GM21717 (cell line): ENCODE results near the gene ZDHHC19.
"Not testable (repeated sequence)": the region's sequence is repeated elsewhere in the genome, so short reads cannot be mapped to it uniquely, and the experiment has no call there.

Experiments
- ATAC-seq: cut with Tn5 transposase; IDR thresholded peaks from one replicate; pipeline ENCODE4 v1.9.1; 2021; ENCODE audit warnings: mild to moderate bottlenecking, moderate library complexity; ENCODE audit not compliant: unreplicated experiment

The ZDHHC19 gene

DNA sequence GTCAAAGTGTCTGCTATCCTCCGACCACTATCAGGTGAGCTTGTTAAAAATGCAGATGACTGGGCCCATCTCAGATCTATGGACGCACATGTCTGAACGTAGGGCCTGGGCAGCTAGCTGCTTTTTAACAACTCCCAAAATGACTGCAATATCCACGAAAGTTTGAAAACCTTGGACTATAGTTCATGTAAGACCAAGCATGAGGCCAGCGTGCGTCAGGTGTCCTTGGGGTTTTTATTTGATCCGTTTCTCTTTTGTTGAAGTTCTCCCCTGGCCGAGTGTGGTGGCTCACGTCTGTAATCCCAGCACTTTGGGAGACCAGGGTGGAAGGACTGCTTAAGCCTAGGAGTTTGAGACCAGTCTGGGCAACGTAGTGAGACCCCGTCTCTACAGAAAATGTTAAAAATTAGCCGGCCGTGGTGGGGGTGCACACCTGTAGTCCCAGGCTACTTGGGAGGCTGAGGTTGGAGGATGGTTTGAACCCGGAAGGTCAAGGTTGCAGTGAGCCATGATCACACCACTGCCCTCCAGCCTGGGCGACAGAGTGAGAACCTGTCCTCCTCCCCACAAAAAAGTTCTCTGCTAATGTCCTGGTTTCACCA is 14.7 kb upstream of the ZDHHC19 start:
- no peak for ATAC-seq

DNA sequence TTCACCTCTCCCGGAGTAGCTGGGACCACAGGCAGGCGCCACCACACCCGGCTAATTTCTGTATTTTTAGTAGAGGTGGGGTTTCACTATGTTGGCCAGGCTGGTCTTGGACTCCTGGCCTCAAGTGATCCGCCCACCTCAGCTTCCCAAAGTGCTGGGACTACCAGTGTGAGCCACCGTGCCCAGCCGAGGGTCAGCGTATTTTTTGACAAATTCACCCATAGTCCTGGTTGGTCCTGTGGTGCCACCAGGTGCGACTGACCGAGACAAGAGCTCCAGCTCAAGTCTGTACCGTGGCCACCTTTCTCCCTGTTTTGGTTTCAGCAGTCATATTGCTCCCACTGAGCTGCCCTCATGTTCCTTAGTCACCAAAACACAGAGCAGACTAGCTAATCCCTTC is 13.9 kb upstream of the ZDHHC19 start:
- no peak for ATAC-seq

DNA sequence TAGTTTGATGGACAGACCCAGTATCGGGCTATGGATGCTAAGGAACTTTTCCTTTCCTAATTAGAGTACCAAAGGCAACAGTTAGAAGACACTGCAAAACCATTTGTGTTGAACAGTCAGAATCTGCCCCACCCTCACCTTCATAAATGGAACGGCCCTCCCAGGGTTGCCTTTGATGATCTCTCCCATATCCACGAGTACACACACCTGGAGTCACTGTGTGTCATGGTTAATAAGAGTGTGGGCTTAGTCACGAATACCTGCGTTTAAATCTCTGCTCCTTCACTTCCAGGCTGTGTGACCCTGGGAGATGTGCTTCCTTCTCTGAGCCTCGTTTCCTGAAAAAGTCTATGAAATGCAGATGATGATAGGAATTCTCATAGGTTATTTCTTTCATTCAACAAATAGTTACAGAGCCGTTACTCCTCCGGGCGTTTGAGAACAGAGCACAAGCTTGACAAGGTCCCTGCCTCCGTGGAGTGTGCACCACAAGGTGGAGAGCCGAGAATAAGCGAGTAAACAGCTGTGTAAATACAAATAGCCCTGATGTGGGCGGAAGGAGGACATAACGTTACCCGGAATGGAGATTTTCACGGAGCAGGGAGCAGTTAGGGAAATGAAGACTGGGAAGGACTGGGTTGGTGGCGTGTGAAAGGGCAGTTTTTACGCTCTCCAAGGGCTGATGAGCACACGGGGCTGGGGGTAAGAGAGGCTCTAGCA is 11.8 kb upstream of the ZDHHC19 start:
- ATAC-seq, result no peak

DNA sequence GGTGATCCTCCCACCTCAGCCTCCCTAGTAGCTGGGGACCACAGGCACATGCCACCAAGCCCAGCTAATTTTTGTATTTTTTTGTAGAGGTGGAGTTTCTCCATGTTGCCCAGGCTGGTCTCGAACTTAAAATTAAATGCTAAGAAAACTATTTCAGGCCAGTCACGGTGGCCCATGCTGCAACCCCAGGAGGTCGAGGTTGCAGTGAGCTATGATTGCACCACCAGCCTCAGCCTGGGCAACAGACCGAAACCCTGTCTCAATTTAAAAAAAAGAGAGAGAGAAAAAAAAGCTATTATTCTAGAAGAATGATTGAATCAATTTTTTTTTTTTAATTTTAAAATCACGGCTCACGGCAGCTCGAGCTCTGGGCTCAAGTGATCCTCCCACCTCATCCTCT is 9.8 kb upstream of the ZDHHC19 start:
- no peak for ATAC-seq

DNA sequence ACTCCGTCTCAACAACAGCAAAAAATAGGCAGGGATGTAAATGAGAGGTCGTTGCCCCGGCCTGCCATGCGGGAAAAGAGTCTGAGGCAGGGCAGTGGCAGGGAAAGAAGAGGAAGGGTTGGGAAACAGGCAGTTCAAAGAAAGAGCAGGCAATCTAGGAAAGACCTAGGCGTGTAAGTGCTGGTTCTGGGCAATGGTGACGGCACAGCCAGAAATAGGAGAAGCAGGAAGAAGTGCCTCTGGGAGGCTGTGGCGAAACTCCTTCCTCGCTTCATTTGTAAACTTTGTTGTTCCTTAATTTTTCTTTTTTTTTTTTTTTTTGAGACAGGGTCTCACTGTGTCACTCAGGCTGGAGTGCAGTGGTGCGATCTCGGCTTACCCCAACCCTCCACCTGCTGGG is 9.4 kb upstream of the ZDHHC19 start:
- no peak for ATAC-seq

DNA sequence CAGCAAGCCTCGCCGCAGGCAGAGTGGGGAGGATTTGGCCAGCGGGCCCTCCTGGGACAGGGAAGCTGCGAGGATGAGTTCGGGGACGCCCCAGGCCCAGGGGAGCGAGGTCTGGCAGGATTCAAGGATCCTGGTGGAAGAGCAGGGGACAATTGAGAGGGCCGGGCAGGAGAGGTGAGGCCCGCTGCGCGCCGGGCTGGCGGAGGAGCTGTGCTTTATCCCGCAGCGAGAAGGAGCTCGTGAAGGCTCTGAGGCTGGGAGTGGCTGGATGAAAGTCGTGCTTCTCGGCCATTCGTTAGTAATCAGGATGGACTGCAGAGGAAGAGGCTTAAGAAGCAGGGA is 8.7 kb upstream of the ZDHHC19 start:
- ATAC-seq, result no peak

DNA sequence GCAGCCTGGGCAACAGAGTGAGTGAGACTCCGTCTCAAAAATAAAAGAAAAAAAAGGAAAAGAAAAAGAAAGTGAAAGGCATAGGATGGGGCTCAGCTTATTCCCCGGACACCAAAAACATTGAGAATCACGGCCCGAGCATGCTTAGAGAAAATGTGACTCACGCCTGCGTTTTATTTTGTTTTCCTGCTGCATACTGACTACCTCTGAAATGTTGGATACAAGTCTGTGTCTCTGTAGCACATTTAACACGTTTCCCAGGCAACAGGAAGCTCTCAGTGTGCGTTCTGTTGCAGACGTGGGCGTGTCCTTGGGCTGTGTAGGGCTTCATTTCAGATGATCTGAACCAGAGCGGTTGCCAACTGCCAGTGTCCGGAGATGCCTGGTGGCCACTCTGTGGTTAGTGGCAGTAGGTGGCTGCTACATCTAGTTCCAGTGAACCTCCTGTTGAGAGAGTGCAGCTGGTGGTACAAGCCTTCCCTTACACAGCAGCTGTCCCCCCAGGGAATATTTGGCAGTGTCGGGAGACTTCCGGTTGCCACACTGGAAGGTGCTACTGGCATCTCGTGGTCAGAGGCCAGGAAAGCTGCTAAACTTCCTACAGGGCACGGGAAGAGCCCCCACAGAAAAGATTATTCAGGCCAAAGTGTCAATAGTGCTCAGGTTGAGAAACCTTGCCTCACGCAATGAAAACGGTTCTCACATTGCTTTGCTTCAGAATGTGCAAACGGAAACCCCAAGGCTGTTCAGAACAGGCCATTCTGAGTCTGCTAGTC is 8.2 kb upstream of the ZDHHC19 start:
- ATAC-seq, result no peak

DNA sequence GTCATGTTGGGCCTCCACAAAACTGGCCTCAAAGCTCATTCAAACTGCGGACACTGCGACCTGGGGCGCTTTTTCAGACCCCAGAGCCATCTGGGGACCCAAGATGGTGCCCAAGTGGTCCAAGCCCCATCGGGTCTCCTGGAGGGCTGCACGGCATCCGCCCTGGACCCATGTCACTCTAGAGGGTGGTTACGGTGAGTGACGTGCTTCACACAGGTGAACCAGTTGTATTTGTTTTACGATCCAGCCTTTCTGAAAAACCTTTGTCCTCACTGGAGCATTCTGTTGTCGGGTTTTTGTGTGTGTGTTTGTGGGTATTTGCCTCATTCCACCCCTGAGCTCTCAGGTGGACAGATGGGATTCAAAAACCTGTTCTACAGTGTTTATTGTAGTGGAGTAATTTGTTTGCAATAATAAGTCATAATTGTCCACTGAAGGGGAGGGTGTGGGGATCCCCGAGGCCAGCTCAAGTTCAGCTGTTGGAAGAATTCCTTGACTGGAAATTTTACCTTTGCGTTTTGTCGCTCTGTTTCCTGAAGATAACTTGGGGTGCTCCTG is 7.0 kb upstream of the ZDHHC19 start:
- no peak for ATAC-seq

DNA sequence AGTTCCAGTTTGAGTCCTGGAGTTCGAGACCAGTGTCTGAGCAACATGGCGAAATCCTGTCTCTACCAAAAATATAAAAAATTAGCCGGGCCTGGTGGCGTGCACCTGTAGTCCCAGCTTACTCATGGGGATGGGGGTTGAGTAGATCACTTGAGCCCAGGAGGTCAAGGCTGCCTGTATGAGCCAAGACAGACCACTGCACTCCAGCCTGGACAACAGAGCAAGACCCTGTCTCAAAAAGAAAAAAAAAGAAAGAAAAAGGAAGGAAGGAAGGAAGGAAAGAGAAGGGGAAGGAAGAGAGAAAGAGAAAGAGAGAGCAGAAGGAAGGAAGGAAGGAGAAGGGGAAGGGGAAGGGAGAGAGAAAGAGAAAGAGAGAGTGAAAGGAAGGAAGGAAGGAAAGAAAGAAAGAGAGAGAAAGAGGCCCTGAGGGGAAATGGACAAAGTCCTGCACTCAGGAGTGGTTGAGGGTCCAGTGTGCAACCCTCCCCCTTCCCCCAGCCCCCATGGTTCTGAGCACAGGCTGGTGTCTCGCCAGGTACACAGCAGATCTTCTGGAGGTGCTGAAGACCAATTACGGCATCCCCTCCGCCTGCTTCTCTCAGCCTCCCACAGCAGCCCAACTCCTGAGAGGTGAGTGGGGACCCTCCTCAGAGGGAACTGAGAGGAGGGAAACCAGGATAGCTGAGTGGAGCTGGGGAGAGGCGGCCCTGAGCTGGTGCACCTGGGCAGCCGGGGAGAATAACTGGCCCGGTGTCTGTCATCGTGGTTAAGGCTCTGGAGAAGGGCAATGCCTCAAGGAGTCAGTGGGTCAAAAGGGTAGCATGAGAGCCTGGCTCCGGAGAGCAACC is 6.3 kb upstream of the ZDHHC19 start:
- ATAC-seq, result no peak

DNA sequence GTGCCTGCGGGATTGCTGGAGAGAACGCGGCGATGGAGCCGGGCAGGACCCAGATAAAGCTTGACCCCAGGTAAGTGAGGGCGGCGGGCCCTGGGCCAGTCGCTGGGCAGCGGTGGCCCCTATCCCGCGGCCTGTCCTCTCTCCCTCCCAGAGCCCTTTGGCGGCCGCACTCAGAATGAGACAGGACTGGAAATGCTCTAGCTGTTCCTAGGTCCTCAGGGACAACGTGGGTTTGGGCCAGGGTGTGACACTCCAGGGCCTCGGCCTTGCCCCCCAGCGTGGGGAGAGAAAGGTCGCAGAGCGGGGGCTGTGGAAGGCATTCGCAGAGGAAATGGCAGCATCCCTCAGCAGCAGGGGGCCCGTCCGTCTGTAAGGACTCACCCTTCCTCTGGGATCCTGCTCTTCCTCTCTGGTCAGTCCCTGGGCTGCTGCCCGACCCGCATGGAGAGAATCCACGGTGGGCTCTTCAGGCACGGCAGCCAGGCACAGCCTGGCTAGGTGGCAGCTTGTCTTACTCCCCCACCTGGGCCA is 5.5 kb upstream of the ZDHHC19 start:
- no peak for ATAC-seq

DNA sequence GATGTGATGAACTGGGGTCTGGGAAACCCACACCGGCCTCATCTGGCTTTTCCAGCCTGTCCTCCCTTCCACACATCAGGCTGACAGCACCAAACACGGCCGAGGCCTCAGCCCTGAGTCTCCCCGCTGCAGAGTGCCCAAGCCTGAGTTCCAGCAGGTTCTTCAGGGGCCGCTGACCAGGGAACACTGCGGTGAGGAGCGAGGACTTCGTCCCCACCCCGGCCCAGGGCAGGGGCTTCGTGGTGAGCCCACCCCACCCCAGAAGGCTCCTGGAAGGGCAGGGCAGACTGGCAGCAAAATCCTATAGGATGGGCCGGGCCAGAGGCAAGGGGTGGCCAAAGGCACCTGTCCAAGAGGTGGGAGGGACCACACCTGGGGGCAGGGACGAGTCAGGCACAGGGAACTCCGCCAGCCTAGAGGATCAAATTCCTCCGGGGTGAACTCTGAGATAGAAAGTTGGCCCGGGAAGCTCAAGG is 4.9 kb upstream of the ZDHHC19 start, which contains the start of gene SLC51A:
TSS of gene SLC51A (plus strand) at position 446 of the 476 bp plus-strand sequence. CDS start 179 bp downstream, outside the sequence.
- no peak for ATAC-seq

DNA sequence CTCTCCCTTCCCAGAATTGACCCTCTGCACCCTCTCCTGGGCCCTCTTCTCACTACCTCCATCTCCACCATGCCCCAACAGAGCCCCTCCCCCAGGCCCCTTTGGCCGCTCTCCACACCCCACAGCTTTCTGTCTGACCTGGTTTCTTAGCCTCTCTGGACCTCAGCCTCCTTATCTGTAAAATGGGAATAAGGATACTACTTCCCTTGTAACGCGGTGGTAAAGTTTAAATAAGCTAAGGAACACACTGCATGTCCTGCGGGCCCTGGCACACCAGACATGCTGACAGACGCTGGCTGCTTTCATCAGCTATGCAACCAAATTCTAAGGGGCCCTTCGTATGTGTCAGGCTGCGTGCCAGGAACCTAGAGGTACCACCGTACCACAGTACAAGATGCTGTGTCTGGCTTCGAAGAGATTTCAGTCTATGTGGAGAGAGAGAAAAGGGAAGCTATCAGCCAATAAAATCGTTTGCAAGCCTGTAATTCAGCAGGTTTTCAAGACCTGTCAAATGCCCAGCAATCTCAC is 4.4 kb upstream of the ZDHHC19 start:
- no peak for ATAC-seq

DNA sequence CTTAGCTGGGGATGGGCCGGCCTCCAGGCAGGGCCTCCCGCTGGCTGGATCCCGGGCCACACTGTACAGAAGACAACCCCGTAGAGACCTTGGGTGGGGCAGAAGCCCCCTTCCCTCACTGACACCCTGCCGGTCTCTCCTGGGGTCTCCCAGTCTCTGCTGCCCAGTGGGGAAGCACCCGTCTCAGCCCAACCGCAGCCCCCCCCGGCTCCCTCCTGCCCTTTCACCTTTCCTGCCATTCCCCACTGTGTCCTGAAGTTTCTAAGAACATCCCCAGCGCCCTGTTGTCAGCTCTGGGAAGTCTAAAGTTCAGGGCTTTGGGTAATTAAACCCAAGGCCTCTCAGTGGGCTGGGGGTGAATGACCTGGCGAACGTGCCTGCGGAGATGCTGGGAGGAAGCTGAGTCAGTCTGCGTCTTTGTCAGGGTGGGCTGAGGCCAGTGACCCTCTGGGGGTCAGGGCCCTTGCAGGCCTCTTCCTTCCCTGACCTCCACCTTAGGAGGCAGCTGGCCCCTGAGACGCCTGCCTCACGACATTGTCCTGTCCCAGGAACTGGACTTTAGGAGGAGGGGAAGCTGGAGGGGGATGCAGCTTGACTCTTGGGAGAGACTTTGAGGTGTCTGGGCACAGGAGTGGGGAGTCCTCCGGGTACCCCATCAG is 3.7 kb upstream of the ZDHHC19 start:
- ATAC-seq, result no peak

DNA sequence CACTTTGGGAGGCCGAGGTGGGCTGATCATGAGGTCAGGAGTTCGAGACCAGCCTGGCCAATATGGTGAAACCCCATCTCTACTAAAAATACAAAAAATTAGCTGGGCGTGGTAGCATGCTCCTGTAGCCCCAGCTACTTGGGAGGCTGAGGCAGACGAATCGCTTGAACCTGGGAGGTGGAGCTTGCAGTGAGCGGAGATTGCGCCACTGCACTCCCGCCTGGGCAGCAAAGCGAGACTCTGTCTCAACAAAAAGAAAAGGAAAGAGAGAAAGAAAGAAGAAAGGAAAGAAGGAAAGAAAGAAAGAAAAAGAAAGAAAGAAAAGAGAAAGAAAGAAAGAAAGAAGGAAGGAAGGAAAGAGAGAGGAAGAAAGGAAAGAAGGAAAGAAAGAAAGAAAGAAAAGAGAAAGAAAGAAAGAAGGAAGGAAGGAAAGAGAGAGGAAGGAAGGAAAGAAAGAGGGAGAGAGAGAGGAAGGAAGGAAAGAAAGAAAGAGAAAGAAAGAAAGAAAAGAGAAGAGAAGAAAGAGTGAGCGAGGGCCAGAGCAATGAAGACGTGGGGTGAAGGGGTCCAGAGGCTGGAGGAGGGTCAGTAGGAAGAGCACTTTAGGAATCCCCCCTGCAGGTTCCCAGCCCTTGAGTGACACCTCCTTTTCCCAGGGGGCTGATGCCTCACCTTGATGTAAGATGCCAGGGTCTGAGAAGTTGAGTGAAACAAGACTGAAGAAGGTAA is 1.1 kb downstream of the ZDHHC19 start:
- ATAC-seq, result not testable (repeated sequence)

DNA sequence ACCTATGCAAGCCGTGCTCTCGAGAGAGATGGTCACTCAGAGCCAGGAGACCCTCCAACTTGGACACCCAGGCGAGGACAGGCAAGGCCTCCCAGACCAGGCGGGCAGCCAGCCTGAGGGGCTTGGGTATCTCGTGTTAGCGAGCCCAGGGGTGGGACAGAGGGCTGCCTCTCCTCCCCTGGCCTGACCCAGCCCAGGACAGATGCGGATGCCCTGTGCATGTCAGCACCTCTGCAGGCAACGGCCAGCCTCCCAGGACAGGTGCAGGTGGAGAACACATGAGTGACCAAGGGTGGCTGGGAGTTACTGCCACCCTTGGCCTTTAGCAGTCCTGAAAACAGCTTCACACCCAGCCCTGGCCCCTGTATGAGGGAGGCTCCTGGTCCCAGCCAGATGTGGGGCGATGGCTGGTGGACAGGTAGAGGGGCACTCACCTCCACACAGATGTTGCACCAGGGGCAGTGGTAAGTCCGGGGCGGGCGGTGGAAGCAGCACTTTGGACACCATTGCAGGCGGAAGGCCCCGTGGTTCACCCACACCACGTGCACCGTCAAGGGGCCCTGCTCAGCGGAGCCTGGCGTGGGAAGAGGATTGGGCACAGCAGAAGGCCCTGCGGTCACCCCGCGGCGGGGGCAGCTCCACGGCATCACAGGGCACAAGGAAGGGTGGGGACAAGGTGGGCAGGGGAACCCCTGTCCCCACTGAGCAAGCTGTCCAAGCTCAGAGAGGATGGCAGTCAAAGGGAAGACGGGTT is 2.1 kb downstream of the ZDHHC19 start:
- ATAC-seq, result no peak

DNA sequence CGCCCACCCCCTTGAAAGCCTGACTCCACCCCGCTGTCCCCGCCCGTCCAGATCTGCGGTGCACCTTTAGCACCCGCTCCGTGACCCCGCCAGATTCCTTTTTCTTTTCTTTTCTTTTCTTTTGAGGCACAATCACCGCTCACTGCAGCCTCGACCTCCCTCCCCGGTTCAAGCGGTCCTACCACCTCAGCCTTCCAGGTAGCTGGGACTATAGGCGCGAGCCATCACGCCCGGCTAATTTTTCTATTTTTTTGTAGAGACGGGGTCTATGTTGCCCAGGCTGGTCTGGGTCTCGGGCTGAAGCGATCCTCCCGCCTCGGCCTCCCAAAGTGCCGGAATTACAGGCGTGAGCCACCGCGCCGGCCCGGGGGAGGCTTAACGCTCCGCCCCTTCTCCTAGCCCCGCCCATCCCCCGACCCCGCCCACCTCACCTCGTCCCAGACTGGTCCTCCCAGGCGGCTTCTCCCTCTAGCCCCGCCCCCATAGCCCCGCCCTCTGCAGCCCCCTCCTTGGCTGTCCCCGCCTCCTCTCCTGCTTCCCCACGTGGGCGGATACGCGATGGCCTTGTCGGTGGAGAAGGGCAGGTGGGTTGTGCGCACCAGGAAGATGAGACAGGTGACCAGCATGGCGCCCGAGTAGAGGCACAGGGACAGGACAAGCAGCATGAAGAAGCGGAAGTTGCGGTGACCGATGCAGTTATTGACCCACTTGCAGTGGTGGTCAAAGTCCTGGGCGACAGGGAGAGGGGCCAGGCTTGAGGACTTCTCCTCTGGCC is 3.2 kb downstream of the ZDHHC19 start:
- no peak for ATAC-seq

DNA sequence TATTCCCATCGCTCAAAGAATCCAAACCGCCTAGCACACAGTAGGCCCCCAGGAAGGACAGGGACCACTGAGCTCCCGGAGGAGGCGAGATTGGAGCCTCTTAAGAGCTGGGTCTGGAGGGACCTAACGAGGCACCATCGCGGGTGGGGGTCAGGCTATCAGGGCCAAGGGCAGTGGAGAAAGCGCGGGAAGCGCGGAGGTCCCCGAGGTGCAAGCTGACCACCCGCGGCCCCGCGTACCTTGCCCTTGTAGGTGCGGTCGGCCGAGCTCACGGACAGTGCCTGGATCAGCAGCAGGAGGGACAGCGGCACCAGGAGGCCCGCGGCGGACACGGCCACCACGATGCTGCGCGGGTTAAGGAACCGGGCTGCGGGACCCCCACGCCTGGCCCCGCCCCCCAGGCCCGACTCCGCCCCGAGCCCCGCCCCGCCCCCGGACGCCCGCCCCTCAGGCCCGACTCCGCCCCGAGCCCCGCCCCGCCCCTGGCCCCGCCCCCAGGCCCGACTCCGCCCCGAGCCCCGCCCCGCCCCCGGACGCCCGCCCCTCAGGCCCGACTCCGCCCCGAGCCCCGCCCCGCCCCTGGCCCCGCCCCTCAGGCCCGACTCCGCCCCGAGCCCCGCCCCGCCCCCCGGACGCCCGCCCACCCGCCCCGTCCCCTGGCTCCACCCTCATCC is 3.9 kb downstream of the ZDHHC19 start:
- ATAC-seq, result no peak
